GM18858 (cell line): ENCODE data around the gene DTWD2.
"Not testable (repeated sequence)": the region's sequence is repeated elsewhere in the genome, so short reads cannot be mapped to it uniquely, and the experiment has no call there.

Source experiments
- ATAC-seq: cut with Tn5 transposase; IDR thresholded peaks from one replicate; pipeline ENCODE4 v1.9.1; 2021; ENCODE audit not compliant: unreplicated experiment

Gene DTWD2

DNA sequence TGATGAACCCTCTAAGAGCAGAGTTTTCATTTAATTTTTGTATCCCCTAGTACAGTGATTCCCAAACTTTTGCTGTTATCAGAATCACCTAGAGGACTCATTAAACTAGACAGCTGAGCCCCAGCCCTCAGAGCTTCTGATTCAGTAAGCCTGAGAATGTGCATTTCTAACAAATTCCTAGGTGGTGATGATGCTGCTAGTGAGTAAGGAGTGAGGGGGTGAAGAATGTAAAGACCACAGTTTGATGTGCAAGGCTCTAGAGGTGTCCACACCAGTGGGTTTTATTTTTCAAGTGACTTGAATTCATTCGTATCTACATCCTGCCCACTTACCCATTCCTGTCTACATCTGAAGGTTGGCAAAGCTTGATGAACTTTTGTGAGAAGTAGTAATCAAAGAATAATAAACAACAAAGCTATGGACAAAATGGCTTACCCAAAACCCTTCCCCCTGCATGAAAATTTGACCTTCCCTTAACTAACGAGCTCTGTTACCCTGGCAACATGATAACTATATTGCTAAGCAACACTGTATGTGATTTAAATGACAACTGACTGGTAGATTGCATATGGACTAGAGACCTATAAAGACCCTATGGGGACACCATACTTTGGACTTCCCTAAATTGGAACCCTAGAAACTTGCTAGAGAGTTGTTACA is 35.2 kb downstream of the DTWD2 start:
- ATAC-seq = no peak

DNA sequence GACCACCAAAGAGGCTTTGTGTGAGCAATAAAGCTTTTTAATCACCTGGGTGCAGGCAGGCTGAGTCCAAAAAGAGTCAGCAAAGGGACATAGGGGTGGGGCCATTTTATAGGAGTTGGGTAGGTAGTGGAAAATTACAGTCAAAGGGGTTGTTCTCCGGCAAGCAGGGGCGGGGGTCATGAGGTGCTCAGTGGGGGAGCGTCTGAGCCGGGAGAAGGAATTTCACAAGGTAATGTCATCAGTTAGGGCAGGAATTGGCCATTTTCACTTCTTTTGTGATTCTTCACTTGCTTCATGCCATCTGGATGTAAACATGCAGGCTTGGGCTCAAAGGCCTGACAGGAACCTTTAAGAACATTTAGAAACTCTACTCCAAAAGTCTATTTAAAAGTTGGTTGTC is 36.0 kb downstream of the DTWD2 start:
- not testable (repeated sequence) for ATAC-seq

DNA sequence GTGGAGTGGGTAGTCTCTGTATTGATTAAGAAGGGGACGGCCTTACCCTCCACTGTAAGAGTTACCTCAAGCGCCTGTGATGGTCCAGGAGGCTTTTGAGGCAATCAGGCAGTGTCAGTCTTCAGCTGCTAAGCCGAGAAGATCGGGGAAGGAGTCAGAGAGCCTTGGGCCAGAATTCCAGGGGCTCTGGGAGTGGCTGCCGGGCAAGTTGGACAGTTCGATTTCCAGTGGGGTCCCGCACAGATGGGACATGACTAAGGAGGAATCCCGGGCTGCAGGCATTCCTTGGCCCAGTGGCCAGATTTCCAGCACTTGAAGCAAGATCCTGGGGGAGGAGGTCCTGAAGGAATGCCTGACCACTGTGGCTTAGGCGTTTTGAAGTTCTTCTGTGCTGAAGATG is 38.0 kb downstream of the DTWD2 start:
- not testable (repeated sequence) for ATAC-seq

DNA sequence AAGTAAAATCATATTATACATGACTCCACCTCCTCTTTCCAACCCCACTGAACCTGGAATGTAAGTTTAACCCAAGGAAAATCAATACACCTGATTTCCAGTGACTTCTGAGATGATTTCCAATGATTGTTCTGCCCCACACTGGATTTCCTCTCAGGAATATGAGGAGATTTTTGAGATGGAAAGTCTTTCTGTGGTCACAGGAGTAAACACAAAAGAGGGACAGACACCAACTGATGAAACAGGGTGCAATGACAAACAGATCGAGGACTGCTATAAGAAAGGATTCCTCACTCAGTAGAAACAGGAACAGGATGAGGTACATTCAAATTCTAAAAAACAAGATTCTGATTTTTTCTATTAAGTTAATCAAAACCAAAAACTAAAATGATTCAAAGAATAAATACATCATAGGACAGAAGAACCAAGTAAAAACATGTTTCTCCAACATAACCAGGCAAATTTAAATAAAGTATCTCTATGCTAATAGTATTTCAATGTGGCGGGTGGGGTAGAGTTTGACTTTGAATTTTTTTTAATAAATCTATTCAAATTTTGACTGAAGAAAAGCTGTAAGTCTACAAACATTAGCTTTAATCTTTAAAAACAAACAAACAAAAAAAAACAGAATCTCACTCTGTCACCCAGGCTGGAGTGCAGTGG is 42.1 kb downstream of the DTWD2 start:
- no peak for ATAC-seq

DNA sequence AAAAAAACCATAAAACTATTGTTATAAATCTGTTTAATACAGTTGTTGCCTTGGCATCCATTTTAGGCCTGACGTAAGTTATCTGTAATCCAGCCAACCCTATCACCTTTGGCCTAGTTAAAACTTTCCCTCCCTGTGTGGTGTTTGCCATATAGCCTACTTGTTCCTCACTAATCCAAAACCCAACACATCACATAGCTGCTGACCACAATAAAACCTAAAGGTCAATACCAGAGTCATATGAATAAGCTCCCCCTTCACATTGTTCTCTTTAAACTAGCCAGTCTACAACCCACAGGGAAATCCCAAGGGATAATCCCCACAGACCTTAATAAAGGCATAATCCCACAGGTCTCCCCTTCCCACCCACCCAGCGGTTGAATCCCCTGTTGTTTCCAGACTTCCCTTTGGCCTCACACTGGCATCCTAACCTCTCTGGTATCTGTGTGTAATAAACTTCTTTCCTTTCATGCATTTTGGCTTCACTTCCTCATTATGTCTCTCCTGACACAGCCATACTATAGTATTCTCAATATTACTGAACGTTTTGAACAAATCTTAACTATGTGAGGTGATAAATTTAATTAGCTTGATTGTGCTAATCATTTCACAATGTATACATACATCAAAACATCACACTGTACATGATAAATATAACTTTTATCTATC is 50.8 kb downstream of the DTWD2 start:
- ATAC-seq = peak; percentile 43

GRCh38 chr5:118933703-118934102 is 54.6 kb downstream of the DTWD2 start:
- no peak for ATAC-seq

GRCh38 chr5:118931564-118931963 is 56.8 kb downstream of the DTWD2 start:
- ATAC-seq = no peak

- no peak for ATAC-seq
These were observed 64.3 kb downstream of the DTWD2 start for GRCh38 chr5:118924006-118924389.

DNA sequence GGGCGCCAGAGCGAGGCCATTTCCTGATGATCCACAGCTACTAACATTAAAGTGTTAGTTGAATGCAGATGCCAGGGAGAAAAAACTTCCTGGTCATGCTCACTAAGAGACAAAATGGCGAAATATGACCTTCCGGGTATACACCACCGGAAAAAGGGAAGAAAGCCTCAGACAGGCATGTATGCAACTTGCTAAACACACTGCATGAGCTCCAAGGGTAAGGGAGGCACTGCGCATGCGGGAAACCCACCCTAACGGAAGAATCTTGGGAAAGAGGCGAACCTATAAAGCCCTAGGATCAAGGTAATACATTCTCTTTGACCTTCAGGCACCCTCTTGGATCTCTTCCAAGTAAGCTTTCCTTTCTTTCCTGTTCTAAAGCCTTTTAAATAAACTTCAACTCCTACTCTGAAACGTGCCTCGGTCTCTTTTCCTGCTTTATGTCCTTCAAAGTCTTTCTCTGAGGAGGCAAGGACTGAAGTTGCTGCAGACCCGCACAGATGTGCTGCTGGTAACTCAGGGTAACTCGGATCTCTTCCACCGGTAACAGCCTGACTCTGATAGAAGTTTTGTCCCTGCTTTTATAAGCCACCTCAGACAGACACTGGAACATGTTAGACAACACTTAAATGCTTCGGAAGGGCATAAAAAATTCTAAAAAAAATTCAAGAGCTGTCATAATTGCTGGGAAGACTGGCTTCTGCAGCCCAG is 64.9 kb downstream of the DTWD2 start:
- no peak for ATAC-seq

- ATAC-seq = no peak
These were observed 66.5 kb downstream of the DTWD2 start for GRCh38 chr5:118921866-118922265.

DNA sequence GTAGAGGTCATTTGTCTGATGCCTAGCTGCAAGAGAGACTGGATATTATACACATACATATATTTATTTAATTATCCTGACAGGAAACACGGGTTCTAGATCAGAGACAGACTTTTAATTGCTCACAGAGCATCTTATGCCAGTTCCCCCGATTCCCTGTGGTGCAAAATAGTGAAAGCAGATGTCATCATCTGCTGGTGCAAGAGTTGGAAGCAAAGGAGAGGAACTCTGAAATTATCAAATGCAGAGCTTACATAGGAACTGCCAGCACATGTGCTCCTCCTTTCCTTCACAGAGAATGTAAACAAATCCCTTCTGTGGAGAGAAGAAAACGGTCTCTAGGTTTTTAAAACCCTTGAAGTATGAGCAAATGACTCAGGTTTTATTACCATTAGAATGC is 69.3 kb downstream of the DTWD2 start:
- no peak for ATAC-seq

- ATAC-seq = no peak
These were observed 70.1 kb downstream of the DTWD2 start for GRCh38 chr5:118918232-118918631.

GRCh38 chr5:118907536-118907935 is 80.8 kb downstream of the DTWD2 start:
- not testable (repeated sequence) for ATAC-seq

- no peak for ATAC-seq
These were observed 81.4 kb downstream of the DTWD2 start for GRCh38 chr5:118906947-118907346.

DNA sequence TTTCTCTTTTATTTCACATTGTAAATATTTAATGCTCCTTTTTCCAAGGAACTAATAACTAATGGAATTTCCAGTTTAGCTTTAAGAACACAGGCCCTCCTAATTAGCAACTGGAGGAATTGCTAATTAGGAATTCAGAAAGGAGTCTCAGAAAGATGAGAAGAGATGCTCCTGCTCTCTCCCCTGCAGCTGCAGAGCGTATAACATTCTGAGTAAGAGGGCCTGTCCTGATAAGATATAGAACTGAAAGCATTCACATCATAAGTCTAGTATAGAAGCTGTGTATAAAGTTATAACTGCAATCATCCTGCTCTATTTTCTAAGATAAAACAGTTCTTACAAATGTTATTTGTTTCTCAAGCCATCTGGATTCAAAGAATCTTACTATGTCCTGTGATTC is 83.2 kb downstream of the DTWD2 start:
- no peak for ATAC-seq

DNA sequence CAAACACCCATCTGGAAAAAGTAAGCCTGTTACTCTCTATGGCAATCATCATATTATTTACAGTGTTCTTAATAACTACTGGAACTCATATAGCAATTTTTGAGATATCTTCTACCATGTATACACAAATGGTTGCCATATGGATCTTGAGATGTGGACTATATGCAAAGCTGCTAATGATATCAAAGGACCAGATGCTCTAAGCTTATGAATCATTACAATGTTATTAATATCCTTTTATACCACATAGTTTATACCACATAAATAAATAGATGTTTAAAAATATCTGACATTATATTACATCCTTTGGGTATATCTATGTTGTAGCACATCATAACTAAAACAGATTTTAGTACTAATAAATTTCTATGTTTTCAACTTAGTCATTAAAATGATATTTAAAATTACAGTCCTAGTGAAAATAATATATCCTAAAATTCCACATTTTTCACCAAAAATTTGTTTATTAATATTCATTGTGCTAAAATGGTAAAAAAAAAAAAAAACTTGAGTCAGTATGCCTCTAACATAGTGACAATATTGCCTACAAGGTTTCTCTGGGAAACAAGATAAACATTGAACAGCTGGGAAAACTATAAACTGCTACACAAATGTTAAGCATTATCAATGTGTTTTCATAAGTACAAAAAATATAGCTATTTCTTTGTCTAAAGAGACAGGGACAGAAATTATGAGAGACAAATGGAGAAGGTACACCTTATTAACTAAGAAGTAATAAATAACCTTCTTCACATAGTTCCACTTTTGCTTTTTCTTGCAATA is 85.5 kb downstream of the DTWD2 start:
- no peak for ATAC-seq

- no peak for ATAC-seq
These were observed 93.6 kb downstream of the DTWD2 start for GRCh38 chr5:118894709-118895108.

DNA sequence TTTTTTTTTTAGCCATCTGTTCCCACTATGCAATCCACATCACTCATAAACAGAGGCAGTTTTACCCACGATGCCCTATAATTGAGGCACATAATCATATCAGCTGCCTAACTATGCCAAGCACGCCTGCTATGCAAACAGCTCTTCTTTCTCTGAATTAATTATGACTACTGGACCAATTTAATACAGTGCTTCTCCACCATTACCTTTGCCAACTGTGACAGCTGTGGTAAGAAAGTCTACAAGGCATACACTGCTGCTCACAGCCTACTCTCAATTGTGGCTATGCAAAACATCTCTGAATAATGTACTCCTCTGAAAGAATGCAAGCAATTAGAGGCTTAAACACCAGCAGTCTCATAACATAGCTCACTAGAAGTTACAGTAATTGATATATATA is 97.1 kb downstream of the DTWD2 start:
- no peak for ATAC-seq

DNA sequence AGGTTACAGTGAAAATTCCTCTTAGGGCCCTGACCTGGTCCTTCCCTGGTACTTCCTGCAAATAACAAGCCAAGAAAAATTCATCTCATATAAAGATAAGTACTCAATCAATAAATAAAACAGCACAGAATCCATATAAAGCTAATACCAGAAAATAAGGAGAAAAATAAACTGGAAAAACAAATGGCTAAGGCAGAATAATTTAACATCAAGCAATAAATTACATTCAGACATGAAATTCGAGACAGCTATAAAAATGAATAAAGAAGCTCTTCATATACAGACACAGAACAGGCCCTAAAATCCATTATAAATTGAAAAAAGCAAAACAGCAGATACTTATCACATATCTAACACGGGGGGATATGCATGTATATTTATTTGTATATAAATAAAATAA is 99.2 kb downstream of the DTWD2 start:
- no peak for ATAC-seq

- ATAC-seq = no peak
These were observed 99.8 kb downstream of the DTWD2 start for GRCh38 chr5:118888556-118888955.

DNA sequence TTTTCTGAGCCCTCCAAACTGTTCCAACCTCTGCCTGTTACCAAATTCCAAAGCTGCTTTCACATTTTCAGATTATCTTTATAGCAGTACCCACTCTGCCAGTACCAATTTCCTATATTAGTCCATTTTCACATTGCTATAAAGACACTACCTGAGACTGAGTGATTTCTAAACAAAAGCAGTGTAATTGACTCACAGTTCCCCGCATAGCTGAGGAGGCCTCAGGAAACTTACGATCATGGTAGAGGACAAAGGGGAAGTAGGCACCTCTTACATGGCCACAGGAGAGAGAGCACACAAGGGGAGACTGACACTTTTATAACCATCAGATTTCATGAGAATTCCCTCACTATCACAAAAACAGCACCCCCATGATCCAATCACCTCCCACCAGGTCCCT is 105.0 kb downstream of the DTWD2 start:
- ATAC-seq = no peak
